HUDEP-2 (cell line): ENCODE data around the gene RPS6KA2.

ENCODE experiments used
- DNase-seq, 76 experiments: peaks; one replicate each; lab custom pipeline; 2025; ENCODE audit not compliant: unreplicated experiment in 76 of 76; lab: John Stamatoyannopoulos, UW

Gene RPS6KA2

GRCh38 chr6:166439366-166440091 is 187.5 kb downstream of the RPS6KA2 start:
- DNase-seq: no peak

- no peak for DNase-seq
Observed at GRCh38 chr6:166438211-166438861, 188.7 kb downstream of the RPS6KA2 start.

GRCh38 chr6:166437661-166438060 is 189.4 kb downstream of the RPS6KA2 start:
- DNase-seq: no peak

- DNase-seq: no peak
Observed at GRCh38 chr6:166436195-166437139, 190.6 kb downstream of the RPS6KA2 start.

- peak in 4 of 76 experiments; percentile 7 to 19 (median 14) for DNase-seq
Observed at GRCh38 chr6:166435574-166435973, 191.5 kb downstream of the RPS6KA2 start.

- no peak for DNase-seq
Observed at GRCh38 chr6:166434336-166434735, 192.7 kb downstream of the RPS6KA2 start.

- no peak for DNase-seq
Observed at GRCh38 chr6:166433096-166433495, 194.0 kb downstream of the RPS6KA2 start.

GRCh38 chr6:166430269-166430668 is 196.8 kb downstream of the RPS6KA2 start:
- no peak for DNase-seq

- no peak for DNase-seq
Observed at GRCh38 chr6:166424431-166424830, 202.6 kb downstream of the RPS6KA2 start.

GRCh38 chr6:166423781-166424180 is 203.3 kb downstream of the RPS6KA2 start:
- DNase-seq: no peak

- no peak for DNase-seq
Observed at GRCh38 chr6:166423051-166423745, 203.9 kb downstream of the RPS6KA2 start.

- DNase-seq: no peak
Observed at GRCh38 chr6:166422201-166422940, 204.7 kb downstream of the RPS6KA2 start.

GRCh38 chr6:166420351-166420750 is 206.7 kb downstream of the RPS6KA2 start:
- DNase-seq: peak in 1 of 76 experiments; percentile 38

- no peak for DNase-seq
Observed at GRCh38 chr6:166419717-166420116, 207.3 kb downstream of the RPS6KA2 start.

GRCh38 chr6:166419286-166419685 is 207.8 kb downstream of the RPS6KA2 start:
- no peak for DNase-seq

GRCh38 chr6:166418691-166419143 is 208.3 kb downstream of the RPS6KA2 start:
- DNase-seq: no peak

GRCh38 chr6:166417285-166417691 is 209.8 kb downstream of the RPS6KA2 start:
- no peak for DNase-seq

- DNase-seq: no peak
Observed at GRCh38 chr6:166415833-166416347, 211.2 kb downstream of the RPS6KA2 start.

- DNase-seq: no peak
Observed at GRCh38 chr6:166415306-166415705, 211.7 kb downstream of the RPS6KA2 start.
